Measurements from ENCODE around the gene SORCS2. TPM values are rescaled to one million over a fixed set of nuclear protein-coding genes. Genes with fewer than 3 reads are reported as not detected.
A peak's percentile ranks its signal among the peaks of the same experiment; 100 is the strongest.

SORCS2 gene
- total RNA-seq, 6 experiments from 2014 or later = 0.18 to 6.2 (median 3.1) TPM

GRCh38 chr4:7781993-7782392 lies 589.7 kb downstream of the SORCS2 start:
- no peaks in the 10 kb centered on the region for H3K27me3 ChIP-seq
- intact Hi-C loops (cut with DNase I) = no loop called here
- ATAC-seq = no peak
- TF ChIP-seq POLR2A (IDR thresholded peaks at IDR 0.05) (no peak), CTCF (IDR thresholded peaks at IDR 0.05) (no peak)
- 69% methylated on average over 15 of the region's 17 CpGs for WGBS (ENCODE audit: insufficient coverage, low coverage, low lambda C conversion rate, missing lambda C conversion rate)
- peak overlapping the region; percentile 12 to 29 (median 15) for H3K27ac ChIP-seq
- DNase-seq = peak in 1 of 3 donors; percentile 35
- H3K4me3 ChIP-seq = no peak overlapping the region
- H3K36me3 ChIP-seq = no peaks in the 10 kb centered on the region
- H3K9me3 ChIP-seq = no peaks in the 10 kb centered on the region
- H3K4me1 ChIP-seq = no peaks in the 10 kb centered on the region

- no peaks in the 10 kb centered on the region for H3K4me1 ChIP-seq
- intact Hi-C loops (cut with DNase I) = no loop called here
- H3K36me3 ChIP-seq = no peaks in the 10 kb centered on the region
- WGBS (ENCODE audit: insufficient coverage, low coverage, low lambda C conversion rate, missing lambda C conversion rate) = 54% methylated on average over 8 of the region's 8 CpGs
- no peaks in the 10 kb centered on the region for H3K27me3 ChIP-seq
- no peaks in the 10 kb centered on the region for H3K9me3 ChIP-seq
- no peak overlapping the region for H3K27ac ChIP-seq
- H3K4me3 ChIP-seq = no peak overlapping the region
- ATAC-seq (no peak), DNase-seq (no peak)
- TF ChIP-seq POLR2A (IDR thresholded peaks at IDR 0.05) (no peak), CTCF (IDR thresholded peaks at IDR 0.05) (no peak)
Observed at GRCh38 chr4:7782783-7783182, 590.4 kb downstream of the SORCS2 start.

GRCh38 chr4:7783541-7783940 lies 591.2 kb downstream of the SORCS2 start:
- H3K27ac ChIP-seq = no peak overlapping the region
- DNase-seq = peak in 1 of 3 donors; percentile 24
- TF ChIP-seq POLR2A (IDR thresholded peaks at IDR 0.05) (no peak), CTCF (IDR thresholded peaks at IDR 0.05) (no peak)
- H3K9me3 ChIP-seq = no peaks in the 10 kb centered on the region
- no peak for ATAC-seq
- H3K36me3 ChIP-seq = no peaks in the 10 kb centered on the region
- 88% methylated on average over 8 of the region's 8 CpGs for WGBS (ENCODE audit: insufficient coverage, low coverage, low lambda C conversion rate, missing lambda C conversion rate)
- H3K4me1 ChIP-seq = no peaks in the 10 kb centered on the region
- no peak overlapping the region for H3K4me3 ChIP-seq
- intact Hi-C loops (cut with DNase I) = no loop called here
- no peaks in the 10 kb centered on the region for H3K27me3 ChIP-seq

GRCh38 chr4:7784131-7784870 lies 592.0 kb downstream of the SORCS2 start:
- 58% methylated on average over 4 of the region's 14 CpGs for WGBS (ENCODE audit: insufficient coverage, low coverage, low lambda C conversion rate, missing lambda C conversion rate)
- Histone ChIP-seq H3K4me1 (no peaks in the 10 kb centered on the region), H3K4me3 (no peak overlapping the region), H3K36me3 (no peaks in the 10 kb centered on the region), H3K9me3 (no peaks in the 10 kb centered on the region), H3K27me3 (no peaks in the 10 kb centered on the region), H3K27ac (no peak overlapping the region)
- intact Hi-C loops (cut with DNase I) = no loop called here
- TF ChIP-seq CTCF (IDR thresholded peaks at IDR 0.05) (no peak), POLR2A (IDR thresholded peaks at IDR 0.05) (no peak)
- peak in 1 of 3 donors; percentile 21 for DNase-seq
- ATAC-seq = no peak

Data from right lobe of liver (tissue), 6 donors.